D721Med (cell line): ENCODE measurements around the gene NRXN2.
"Not testable (repeated sequence)": the region's sequence is repeated elsewhere in the genome, so short reads cannot be mapped to it uniquely, and the experiment has no call there.

Experiments used
- DNase-seq: peaks from one replicate; pipeline ENCODE4 v3.0.0; 2011; ENCODE audit warnings: low spot score; ENCODE audit not compliant: insufficient read length
- FAIRE-seq: peaks from 2 replicates; lab custom pipeline; 2011; peaks lifted over from hg19 to GRCh38; lab: Jason Lieb, UNC
- TF ChIP-seq, protein P1 (sequence below): IDR thresholded peaks from 2 replicates; pipeline ENCODE4 v1.5.1; 2012; ENCODE audit warnings: mild to moderate bottlenecking, control low read depth; ENCODE audit not compliant: insufficient read depth; ENCODE audit errors: missing control alignments

The NRXN2 gene

DNA sequence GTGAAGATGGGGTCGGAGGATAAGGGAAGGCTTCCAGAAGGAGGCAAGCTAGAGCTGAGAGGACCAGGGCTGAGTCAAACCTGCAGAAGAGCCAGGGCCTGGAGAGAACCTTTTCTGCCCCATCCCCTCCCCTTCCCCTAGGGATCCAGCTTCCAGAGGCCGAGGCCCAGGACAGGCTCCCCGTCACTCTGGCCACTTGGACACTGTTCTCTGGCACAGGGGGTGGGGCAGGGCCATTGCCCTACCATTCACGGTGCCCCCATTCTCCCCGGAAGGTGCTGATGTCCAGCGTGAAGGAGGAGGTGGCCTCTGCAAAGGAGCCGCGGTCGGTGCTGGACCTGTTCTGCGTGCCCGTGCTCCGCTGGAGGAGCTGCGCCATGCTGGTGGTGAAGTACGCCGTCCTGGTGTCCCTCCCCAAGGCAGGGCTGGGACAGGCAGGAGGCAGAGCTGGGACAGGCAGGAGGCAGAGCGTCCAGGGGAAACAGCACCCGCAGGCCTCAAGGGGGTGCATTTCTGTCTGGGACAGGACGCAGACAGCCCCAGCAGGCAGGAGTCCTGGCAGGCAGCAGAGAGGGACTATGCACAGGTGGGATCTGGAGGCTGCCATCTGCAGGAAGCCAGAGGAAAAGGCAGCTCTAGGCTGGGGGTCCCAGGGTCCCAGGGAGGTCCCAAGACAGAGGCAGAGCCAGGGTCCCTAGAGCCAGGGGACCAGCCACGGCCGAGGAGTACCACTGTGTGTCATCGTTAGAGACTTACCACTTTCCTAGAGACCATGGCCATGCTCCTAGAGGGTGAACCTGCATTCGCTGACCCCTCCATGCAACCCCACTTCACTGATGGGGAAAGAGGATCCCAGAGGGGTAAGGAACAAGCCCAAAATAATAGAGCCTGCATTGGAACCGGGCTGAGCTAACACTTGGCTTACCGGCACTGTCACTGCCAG lies 157.8 kb downstream of the NRXN2 start:
- DNase-seq (no peak), FAIRE-seq (no peak)
- TF ChIP-seq, protein P1, sequence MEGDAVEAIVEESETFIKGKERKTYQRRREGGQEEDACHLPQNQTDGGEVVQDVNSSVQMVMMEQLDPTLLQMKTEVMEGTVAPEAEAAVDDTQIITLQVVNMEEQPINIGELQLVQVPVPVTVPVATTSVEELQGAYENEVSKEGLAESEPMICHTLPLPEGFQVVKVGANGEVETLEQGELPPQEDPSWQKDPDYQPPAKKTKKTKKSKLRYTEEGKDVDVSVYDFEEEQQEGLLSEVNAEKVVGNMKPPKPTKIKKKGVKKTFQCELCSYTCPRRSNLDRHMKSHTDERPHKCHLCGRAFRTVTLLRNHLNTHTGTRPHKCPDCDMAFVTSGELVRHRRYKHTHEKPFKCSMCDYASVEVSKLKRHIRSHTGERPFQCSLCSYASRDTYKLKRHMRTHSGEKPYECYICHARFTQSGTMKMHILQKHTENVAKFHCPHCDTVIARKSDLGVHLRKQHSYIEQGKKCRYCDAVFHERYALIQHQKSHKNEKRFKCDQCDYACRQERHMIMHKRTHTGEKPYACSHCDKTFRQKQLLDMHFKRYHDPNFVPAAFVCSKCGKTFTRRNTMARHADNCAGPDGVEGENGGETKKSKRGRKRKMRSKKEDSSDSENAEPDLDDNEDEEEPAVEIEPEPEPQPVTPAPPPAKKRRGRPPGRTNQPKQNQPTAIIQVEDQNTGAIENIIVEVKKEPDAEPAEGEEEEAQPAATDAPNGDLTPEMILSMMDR, result no peak

DNA sequence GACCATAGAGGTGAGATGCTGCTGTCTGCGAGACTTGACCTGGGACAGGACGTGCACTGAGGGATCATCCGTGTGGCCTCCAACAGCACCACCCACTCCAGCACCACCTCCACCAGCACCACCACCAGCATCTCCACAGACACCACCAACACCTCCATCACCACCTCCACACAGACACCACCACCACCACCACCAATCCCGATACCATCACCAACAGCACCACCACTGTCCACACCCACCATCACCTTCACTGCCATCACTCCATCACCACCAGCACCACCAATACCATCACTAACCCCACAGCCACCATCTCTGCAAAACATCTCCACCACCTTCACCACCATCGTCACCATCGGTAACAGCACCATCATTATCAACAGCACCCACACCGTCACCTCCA lies 158.6 kb downstream of the NRXN2 start:
- FAIRE-seq, result no peak
- TF ChIP-seq, protein P1, result no peak
- no peak for DNase-seq

DNA sequence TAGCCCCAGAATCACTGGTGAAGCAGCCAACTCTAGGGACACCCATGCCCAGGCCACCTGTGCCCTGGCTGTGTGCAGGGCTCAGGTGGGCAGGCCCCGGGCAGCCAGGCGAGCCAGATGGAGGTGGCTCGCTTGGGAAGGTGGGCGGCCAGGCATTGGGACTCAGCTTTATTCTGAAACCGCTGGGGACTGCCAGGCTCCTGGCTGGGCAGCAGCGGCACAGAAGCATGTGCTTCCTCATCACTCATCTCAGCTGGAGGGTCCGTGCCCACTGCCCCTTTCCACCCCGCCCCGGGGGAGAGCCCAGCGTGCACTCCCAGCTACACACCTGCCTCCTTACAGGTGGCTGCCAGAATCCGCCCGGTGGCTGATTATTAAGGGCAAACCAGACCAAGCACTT lies 159.0 kb downstream of the NRXN2 start:
- TF ChIP-seq, protein P1, result no peak
- no peak for DNase-seq
- FAIRE-seq, result no peak

DNA sequence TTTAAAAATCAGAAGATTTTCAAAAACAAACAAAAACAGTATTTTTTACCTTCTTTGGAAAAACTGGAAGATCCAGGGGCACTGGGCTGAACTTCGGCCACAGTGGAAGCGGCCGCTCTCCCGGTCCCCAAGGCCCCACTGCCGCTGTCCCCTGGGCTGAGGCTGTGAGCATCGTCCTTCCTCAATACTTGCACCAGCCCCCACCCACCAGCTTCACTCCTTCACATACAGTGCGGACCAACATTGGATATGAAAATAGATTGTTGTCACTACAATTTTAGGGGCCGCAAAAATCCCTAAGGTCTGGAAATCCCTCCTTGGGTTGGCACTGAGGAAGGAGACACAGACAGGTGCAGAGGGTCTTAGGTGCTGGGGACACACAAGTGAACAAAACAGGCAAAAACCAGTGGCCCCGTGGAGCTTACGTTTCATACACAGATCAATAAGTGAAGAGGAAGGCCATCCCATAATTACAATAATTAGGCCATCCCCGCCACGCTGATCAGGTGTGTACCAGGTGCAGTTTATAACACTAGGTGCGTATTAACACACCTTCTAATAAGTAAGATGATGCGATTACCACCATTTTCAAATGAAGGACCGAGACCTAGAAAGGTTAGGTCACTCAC lies 160.2 kb downstream of the NRXN2 start:
- TF ChIP-seq, protein P1, result no peak
- DNase-seq (no peak), FAIRE-seq (no peak)

DNA sequence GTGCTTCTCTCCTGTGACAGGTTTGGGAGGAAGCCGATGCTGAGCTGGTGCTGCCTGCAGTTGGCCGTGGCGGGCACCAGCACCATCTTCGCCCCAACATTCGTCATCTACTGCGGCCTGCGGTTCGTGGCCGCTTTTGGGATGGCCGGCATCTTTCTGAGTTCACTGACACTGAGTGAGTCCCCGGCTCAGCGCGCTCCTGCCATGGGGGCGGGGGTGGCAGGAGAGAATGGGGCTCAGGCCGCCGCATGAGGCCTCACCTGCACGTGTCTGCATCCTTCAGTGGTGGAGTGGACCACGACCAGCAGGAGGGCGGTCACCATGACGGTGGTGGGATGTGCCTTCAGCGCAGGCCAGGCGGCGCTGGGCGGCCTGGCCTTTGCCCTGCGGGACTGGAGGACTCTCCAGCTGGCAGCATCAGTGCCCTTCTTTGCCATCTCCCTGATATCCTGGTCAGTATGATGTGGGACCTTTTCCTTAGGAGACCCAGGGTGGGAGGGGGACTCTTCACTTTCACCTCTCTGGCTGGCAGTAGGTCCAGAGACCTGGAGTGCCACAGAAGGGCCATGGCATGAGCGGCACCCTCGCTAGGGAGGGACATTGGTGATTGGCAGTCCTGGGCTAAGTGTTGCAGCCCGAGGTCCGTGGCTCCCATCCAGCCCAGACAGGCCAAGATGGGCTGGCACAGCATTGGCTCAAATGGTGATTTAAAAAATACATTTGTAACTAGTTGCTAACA lies 160.8 kb downstream of the NRXN2 start:
- no peak for DNase-seq
- TF ChIP-seq, protein P1, result no peak
- no peak for FAIRE-seq

DNA sequence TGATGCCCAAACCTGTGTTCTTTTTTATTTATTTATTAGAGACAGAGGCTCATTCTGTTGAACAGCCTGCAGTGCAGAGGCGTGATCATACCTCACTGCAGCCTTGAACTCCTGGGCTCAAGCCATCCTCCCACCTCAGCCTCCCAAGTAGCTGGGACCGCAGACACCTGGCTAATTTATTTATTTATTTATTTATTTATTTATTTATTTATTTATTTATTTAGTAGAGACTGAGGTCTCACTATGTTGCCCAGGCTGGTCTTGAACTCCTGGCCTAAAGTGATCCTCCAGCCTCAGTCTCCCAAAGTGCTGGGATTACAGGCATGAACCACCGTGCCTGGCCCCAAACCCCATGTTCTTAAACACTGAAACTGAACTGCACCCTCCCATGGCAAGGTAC lies 161.6 kb downstream of the NRXN2 start:
- not testable (repeated sequence) for FAIRE-seq, DNase-seq

DNA sequence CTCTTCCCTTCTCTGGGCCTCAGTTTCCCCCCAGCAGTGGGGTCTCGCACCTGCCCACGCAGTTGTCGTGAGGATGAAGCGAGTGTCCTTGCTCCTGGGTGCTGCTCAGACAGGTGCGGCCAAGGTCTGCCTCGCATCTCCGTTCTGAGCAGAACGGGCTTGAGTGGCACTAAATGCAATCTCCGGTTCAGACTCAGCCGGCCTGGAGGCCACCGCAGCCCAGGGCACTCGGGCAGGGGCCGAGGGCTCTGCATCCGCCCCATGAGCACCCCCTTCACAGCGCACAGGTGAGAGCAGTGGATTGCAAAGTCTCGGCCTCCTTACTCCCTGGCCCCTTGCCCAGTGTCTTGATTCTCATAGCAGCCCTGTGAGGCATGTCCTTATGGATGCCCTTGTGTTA lies 162.1 kb downstream of the NRXN2 start:
- FAIRE-seq, result no peak
- TF ChIP-seq, protein P1, result no peak
- DNase-seq, result no peak
